Ishikawa (cell line): Measurements from ENCODE around the gene PADI1.

Experiments used
- CEBPB ChIP-seq: IDR thresholded peaks from 2 replicates; pipeline ENCODE4 v1.6.1; 2012
- CREB1 ChIP-seq: IDR thresholded peaks from 2 replicates; pipeline ENCODE4 v1.6.1; 2012; ENCODE audit warnings: low read depth
- EGR1 ChIP-seq: IDR thresholded peaks from 2 replicates; pipeline ENCODE4 v1.6.1; 2012
- EP300 ChIP-seq: IDR thresholded peaks from 2 replicates; pipeline ENCODE4 v1.6.1; 2012; ENCODE audit warnings: borderline replicate concordance
- FOXM1 ChIP-seq: IDR thresholded peaks from 2 replicates; pipeline ENCODE4 v1.6.1; 2012; ENCODE audit warnings: low read depth, borderline replicate concordance
- MAX ChIP-seq: IDR thresholded peaks from 2 replicates; pipeline ENCODE4 v1.6.1; 2012
- NFIC ChIP-seq: IDR thresholded peaks from 2 replicates; pipeline ENCODE4 v1.6.1; 2012
- RAD21 ChIP-seq: IDR thresholded peaks from 2 replicates; pipeline ENCODE4 v1.6.1; 2012; ENCODE audit warnings: low read depth
- REST ChIP-seq: IDR thresholded peaks from 2 replicates; pipeline ENCODE4 v1.6.1; 2012; ENCODE audit warnings: low read depth, mild to moderate bottlenecking
- TAF1 ChIP-seq: IDR thresholded peaks from 2 replicates; pipeline ENCODE4 v1.6.1; 2012; ENCODE audit warnings: low read depth, mild to moderate bottlenecking
- TCF12 ChIP-seq: IDR thresholded peaks from 2 replicates; pipeline ENCODE4 v1.6.1; 2012; ENCODE audit warnings: low read depth
- TEAD4 ChIP-seq: IDR thresholded peaks from 2 replicates; pipeline ENCODE4 v1.6.1; 2012
- USF1 ChIP-seq: IDR thresholded peaks from 2 replicates; pipeline ENCODE4 v1.6.1; 2012
- YY1 ChIP-seq: IDR thresholded peaks from 2 replicates; pipeline ENCODE4 v1.6.1; 2012; ENCODE audit warnings: low read depth
- ZBTB7A ChIP-seq: IDR thresholded peaks from 2 replicates; pipeline ENCODE4 v1.6.1; 2012; ENCODE audit warnings: low read depth

The PADI1 gene

GRCh38 chr1:17263936-17264335, 59.0 kb downstream of the PADI1 start:
- TF ChIP-seq TEAD4 = no peak
- no peak for TF ChIP-seq ZBTB7A
- TF ChIP-seq REST = no peak
- TF ChIP-seq TAF1 = no peak
- TF ChIP-seq USF1 = no peak
- no peak for TF ChIP-seq CREB1
- no peak for TF ChIP-seq RAD21
- TF ChIP-seq EP300 = no peak
- TF ChIP-seq FOXM1 = no peak
- TF ChIP-seq TCF12 = no peak
- TF ChIP-seq NFIC = no peak
- no peak for TF ChIP-seq MAX
- TF ChIP-seq YY1 = no peak
- no peak for TF ChIP-seq CEBPB
- TF ChIP-seq EGR1 = no peak

GRCh38 chr1:17264470-17264869, 59.5 kb downstream of the PADI1 start:
- TF ChIP-seq REST = no peak
- TF ChIP-seq RAD21 = no peak
- TF ChIP-seq YY1 = no peak

- TF ChIP-seq CEBPB (no peak), TAF1 (no peak), MAX (no peak), YY1 (no peak), EP300 (no peak), TEAD4 (no peak), EGR1 (no peak), NFIC (no peak), CREB1 (no peak), REST (no peak), USF1 (no peak), TCF12 (no peak)
Measured at GRCh38 chr1:17265162-17265561, 60.2 kb downstream of the PADI1 start.

- TF ChIP-seq REST = no peak
- TF ChIP-seq ZBTB7A = no peak
- TF ChIP-seq EP300 = no peak
- TF ChIP-seq NFIC = no peak
- no peak for TF ChIP-seq CREB1
- TF ChIP-seq YY1 = no peak
- no peak for TF ChIP-seq FOXM1
- TF ChIP-seq RAD21 = no peak
- TF ChIP-seq TCF12 = no peak
- TF ChIP-seq CEBPB = no peak
- TF ChIP-seq MAX = no peak
Measured at GRCh38 chr1:17265950-17266349, 61.0 kb downstream of the PADI1 start.
